ENCODE measurements around the gene MICU1.
"Not testable (repeated sequence)": the region's sequence is repeated elsewhere in the genome, so short reads cannot be mapped to it uniquely, and the experiment has no call there.

Gene MICU1

DNA sequence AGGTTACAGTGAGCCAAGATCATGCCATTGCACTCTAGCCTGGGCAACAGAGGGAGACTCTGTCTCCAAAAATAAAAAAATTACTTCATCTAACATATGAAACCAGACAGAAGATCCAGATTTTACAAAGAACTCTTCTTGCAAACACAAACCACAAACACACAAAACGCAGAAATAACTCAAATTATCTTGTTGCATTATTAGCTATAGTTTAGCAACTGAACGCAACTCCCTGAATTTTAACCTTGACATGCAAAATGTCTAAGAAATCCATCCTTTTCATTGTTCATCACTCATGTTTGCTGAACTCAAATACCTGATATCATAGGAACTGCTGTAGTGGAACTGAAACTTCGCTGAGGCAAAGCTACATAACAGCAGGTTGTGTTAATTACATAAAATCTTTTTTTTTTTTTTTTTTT is 64.1 kb downstream of the MICU1 start:
- DNase-seq (ENCODE audit: low read depth), result no peak

DNA sequence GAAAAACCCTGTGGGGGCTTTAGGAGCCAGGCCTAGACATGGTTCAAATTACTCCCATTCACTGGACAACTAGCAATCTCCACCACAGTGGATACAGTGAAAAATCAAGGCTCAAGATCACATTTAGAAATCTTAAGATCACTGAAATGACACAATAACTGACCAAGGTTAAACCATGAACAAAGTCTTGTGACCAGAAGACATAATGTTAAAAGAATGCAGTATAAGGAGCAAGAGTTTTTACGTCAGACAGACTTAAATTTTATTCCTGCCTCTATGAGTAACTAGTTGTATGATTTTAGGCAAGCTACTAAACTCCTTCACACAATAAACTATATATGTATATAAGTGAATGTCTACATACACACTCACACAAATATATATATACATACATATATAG is 68.5 kb downstream of the MICU1 start:
- peak; percentile 21 for DNase-seq (ENCODE audit: low read depth)

DNA sequence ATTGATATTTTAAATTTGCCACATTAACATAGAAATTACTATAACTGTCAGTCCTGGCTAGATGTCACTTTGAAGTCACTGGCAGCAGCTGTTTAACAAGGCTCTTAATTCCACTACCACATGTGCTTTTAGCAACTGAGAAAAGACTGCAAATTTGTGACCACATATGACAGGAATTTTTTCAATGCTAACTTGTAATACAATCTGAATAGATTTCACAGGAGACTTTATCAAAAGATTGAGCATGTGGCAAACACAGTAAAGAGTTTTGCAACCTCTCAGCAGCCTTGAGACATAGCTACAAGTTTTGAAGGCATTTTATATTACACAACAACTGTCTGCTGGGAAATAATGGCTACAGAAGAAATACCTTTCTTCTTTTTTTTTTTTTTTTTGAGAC is 73.0 kb downstream of the MICU1 start:
- peak; percentile 5 for DNase-seq (ENCODE audit: low read depth)

DNA sequence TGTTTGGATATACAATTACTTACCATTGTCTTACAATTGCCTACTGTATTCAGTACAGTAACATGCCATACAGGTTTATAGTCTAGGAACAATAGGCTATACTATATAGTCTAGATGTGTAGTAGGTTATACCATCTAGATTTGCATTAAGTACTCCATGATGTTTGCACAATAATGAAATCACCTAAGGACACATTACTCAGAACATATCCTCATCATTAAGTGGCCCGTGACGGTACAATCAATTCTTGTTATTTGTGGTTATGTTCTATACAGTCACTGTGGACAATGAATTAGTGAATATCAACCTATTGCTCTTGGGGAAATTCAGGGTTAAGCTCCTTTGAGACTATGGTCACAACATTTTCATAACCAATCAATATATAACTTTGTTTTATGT is 75.6 kb downstream of the MICU1 start:
- no peak for DNase-seq (ENCODE audit: low read depth)

DNA sequence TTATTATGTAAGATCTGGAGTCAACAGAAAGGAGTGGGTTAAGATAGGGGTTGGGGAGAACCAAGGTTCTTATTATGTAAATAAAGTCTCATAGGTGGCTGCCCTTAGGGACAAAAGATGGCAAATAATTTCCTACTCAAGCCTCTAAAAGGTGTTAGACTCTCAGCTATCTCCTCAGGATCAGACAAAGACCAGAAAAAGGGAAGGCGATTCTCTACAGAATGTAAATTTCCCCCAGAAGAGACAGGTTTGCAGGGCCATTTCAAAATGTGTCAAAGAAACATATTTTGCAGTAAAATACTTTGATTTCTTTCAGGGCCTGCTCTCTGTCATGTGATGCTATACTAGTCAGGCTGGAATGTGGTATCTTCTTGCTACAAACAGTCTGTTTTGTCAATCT is 80.3 kb downstream of the MICU1 start:
- no peak for DNase-seq (ENCODE audit: low read depth)

DNA sequence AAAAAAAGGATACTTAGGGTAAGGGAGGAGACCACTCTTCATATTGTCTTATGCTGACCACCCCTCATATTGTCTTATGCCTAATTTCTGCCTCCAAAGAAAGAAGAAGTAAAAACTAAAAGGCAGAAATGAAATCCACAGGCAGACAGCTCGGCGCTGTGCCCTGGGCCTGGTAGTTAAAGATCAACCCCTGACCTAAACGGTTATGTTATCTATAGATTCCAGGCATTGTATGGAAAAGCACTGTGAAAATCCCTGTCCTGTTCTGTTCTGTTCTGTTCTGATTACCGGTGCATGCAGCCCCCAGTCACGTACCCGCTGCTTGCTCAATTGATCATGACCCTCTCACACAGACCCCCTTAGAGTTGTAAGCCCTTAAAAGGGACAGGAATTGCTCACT is 82.0 kb downstream of the MICU1 start:
- DNase-seq (ENCODE audit: low read depth), result not testable (repeated sequence)

DNA sequence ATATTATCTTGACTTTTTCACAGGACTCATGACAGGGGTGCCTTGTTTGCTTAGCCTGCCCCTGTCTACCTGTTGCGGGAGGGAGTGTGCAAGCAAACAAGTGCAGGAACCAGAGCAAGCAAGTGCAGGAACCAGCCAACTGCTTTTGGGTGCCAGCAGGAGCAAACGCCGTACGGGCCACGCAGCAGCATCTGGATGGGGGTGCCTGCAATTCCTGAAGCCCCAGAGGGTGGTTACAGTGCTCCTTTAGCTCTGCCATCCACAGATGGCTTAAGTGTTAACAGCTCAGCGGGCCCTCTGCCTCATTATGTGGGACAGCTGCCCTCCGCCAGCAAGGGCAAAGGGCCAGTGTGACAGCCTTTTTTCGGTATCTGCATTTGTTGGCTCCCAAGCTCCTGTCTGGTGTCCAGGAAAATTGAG is 83.5 kb downstream of the MICU1 start:
- DNase-seq (ENCODE audit: low read depth), result no peak

DNA sequence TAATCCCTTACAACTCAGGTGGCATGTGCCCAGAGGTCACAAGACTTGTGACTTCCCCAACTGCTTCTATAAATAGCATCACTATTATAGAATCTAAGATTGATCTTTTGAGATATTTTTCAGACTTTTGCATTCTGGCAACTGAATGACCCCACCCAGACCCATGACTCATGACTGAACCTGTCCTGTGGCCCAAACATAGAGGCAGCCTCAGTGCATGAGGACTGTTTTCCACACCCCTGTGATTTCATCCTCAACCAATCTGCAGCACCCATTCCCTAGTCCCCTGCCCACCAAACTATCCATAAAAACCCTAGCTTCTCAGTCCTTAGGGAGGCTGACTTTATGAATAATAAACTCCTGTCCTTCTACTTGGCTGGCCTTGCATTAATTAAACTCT is 84.5 kb downstream of the MICU1 start:
- peak; percentile 6 for DNase-seq (ENCODE audit: low read depth)

DNA sequence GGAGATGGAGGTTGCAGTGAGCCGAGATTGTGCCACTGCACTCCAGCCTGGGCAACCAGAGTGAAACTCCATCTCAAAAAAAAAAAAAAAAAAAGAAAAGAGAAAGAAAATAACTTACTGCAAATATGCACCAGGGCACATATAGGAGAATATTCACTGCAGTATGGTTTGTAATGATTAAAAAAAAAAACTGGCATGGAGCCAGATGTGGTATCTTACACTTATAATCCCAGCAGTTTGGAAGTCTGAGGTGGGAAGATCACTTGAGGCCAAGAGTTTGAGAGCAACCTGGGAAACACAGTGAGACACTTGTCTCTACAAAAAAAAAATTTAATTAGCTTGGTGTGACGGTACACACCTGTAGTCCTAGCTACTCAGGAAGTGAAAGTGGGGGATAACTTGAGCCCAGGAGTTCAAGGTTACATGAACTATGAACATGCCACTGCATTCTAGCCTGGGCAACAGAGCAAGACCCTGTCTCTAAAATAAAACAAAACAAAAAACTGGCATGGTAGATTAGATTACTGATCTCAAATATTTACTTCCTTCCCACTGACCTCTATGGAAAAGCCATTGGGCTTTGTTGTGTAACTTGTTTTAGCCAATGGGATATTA is 85.6 kb downstream of the MICU1 start:
- peak; percentile 4 for DNase-seq (ENCODE audit: low read depth)

DNA sequence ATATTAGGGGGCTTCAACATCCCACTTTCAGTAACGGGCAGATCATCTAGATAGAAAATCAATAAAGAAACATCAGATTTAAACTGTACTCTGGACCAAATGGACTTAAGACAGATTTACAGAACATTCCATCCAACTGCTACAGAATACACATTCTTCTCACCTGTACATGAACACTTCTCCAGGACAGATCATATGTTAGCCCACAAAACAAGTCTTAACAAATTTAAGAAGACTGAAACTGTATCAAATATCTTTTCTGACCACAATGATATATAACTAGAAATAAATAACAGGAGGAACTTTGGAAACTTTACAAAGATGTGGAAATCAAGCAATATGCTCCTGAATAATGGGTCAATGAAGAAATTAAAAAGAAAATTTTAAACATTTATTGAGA is 86.7 kb downstream of the MICU1 start:
- DNase-seq (ENCODE audit: low read depth), result no peak

DNA sequence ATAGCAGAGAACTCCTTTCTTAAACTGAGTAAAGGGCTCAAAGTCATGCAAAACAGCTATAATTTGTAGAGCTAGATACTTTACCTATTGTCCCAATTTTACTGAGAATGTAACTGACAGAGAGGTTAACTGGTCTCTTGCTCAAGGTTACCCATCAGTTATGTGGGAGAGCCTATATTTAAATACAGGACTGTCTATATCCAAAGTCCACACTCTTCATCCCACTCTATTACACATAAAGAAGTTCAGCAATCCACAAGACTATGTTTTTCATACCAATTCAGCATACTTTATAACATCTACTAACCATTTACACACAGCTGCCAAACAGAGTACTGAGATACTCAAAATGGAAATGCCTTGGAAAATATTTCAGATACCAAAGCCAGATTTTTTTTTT is 100.2 kb downstream of the MICU1 start:
- no peak for DNase-seq (ENCODE audit: low read depth)

DNA sequence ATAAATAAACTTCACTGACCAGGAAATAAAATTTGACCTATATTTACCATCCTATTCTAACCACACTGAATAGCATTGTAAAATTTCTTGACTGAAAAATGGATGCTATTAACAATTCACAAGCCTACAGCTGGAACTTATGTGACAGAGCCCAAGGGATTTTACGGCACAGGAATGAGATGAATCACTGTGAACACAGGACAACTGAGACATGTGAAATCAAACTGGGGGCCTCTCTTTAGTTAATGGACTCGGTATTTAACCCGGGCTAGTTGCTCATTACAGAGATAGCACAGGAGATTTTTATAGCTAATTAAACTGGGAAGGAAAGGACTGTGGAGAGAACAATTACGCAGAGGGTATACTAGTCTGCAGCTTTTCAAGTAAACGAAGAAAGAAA is 100.6 kb downstream of the MICU1 start:
- peak; percentile 51 for DNase-seq (ENCODE audit: low read depth)

DNA sequence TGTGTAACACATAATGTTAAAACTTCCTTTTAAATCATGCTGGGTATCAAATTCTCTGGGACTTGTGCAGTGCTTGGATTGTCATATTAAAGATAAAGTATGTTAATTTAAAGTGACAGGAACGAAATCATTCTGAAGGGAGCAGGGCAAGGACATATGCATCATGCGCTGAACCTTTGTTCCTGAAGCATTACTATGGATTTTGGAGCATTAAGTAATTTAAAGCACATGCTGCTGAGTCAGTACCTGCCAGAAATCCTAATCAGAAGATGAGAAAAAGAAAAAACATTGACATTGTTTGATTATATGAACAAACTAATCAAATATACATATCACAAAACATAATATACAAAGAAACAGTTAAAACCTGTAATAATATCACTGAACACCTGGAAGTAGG is 101.4 kb downstream of the MICU1 start:
- no peak for DNase-seq (ENCODE audit: low read depth)

DNA sequence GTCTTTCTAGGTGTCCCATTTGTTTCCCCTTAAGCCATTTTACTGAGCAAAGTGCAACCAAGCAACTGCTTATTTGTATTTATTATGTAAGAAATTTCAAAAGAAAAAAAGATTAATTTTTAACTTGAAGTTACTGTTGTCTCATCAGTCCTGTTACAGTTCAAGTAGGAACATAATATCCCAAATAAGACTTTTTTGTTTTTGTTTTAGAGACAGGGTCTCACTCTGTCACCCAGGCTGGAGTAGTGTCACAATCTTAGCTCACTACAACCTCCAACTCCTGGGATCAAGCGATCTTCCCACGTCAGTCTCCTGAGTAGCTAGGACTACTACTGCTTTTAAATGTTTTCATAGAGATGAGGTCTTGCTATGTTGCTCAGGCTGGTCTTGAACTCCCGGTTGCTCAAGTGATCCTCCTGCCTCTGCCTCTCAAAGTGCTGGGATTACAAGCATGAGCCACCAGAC is 101.9 kb downstream of the MICU1 start:
- DNase-seq (ENCODE audit: low read depth), result no peak

DNA sequence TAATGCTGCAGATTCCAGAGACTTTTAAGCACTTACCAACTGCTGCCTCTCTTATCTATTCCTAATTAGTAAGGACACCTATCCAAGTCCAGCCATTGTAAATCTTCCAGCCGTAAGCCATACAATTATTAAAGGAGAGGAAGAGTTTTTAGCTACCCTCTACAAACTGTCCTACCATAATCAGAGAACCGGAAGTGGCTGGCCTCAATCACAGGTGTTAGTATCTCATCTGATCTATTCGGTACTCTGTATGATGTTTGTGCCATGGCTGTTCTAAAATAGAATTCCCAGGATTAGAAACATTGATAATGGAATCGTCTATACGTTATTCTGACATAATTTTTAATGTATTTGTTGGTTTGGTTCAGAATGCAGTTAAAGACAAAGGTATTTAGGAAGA is 102.8 kb downstream of the MICU1 start:
- DNase-seq (ENCODE audit: low read depth), result no peak

DNA sequence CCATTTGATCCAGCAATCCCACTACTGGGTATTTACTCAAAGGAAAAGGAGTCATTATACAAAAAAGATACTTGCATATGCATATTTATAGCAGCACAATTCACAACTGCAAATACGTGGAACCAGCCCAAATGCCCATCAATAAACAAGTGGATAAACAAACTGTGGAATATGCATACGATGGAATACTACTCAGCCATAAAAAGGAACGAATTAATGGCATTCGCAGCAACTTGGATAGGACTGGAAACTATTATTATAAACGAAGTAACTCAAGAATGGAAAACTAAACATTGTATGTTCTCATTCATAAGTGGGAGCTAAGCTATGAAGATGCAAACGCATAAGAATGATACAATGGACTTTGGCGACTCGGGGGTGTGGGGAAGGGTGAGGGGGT is 108.6 kb downstream of the MICU1 start:
- DNase-seq (ENCODE audit: low read depth), result no peak

DNA sequence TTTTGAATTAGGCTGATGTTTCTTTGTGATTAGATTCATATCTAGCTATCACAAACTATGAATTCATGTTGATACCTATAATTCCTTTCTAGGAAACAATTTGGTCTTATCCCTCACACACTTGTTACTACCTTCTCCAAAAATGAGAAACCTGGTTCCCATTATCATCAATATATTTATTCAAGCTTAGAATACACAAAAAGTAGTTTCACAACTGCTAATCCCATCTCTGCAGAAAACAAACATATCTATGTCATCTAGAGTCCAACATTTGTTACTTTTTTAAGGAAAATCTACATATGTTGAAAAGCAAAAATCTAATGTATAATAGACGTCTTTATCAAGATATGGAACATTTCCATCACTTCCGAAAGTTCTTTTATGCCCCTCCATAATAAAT is 110.4 kb downstream of the MICU1 start:
- DNase-seq (ENCODE audit: low read depth), result no peak

DNA sequence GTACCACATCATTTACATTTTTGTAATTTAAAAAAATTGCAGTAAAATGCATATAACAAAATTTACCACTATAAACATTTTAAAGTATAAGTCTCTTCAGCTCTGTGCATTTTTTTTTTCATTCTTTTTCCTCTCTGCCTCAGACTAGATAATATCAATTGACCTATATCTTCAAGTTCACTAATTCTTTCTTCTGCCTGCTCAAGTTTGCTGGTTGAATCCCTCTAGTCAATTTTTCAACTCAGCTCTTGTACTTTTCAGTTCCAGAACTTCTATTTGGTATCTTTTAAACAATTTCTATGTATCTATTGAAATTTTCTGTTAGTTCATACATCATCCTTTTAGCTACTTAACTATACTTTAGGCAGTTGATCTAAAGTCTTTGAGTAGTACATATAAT is 112.0 kb downstream of the MICU1 start:
- DNase-seq (ENCODE audit: low read depth), result no peak

DNA sequence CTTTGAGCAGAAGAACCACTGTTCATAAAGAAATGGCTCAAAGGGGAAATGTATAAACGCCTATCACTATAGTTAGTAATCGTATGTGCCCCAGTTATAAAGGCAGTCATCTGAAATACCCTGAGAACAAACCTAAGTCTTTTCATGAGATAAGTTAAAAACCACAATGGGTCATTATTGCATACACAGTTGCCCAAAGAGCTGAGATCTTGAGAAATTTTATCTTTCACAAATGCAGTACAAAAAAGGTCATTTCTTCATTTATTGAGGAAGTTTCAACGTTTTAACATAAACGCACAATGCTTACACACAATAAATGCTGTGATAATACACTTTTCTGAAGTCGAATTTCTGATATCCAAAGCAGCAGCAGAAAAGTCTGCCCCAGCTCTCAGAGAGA is 114.4 kb downstream of the MICU1 start:
- no peak for DNase-seq (ENCODE audit: low read depth)

DNA sequence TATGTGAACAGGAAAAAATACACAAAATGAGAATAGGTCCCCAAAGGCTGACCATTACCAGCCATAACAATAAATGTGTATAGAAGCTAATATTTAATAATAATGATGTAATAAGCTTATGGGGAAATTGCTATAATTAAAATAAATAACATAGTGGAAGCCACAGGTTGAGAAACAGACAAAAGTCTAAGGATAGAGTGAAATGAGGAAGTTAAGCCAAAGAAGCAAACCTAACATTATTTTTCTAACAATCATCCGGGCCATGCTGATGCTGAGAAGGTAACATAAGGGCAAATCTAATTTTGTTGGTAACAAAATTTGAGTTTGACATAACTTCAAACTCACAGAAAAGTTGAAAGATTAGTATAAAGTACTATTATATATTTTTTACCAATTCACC is 115.9 kb downstream of the MICU1 start:
- DNase-seq (ENCODE audit: low read depth), result no peak

DNA sequence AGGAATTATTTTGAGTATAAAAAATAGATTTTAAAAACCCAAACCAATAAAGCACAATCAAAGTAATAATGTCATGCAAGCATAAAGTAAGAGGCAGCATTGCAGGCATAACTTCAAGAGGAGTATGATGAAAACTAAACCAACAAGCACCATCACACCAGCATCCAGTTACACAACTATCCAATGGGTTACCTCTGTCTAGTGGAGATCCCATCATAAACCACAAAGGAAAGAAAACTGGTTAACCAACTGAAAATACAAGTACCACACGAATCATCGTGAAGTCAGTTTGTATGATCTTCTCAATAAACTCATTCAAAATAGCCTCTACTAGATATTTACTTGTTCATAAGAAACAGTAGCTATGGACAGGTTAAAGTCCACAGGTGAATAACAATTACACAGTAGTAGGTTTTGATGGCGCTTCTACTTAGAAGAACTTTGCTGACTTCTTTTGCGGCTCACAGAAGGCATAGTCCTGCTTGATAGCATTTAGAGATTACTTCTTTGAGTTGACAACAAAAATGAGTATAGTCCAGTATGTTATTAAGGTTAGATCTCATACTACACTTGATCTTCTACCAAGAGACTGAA is 116.6 kb downstream of the MICU1 start:
- DNase-seq (ENCODE audit: low read depth), result no peak

DNA sequence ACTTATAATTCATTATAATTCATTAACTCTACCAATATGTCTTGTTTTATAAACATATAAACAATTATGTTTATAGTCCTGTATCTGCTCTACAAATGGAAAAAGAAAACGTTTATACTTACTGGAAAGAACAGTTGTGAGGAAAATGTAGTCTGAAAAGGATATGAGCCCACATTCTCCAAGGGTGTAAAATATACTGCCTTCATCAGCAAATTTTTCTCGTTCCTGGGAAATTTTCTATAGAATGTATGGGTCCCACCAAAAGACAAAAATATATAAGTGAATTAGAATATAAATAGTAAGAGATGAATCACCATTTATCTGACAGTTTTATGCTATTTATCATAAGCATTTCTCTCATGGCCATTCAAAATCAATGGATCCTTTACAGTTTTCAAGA is 117.8 kb downstream of the MICU1 start:
- DNase-seq (ENCODE audit: low read depth), result no peak

DNA sequence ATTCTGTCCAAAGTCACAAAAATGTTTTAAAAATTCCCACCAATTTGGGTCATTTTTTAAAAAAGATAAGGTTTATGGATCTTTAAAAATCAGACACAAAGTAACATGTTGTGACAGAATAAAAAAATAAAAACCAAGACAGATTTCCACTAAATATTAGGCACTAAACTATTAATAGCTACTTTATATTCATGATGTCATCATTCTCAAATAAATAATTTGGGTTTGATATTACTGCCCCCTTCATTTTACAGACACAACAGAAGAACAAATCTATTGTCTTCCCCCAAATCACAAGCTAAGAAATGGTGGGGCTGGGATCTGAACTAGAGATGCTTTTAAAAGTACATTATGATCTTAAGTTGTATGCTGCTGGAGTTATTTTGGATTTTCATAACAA is 119.4 kb downstream of the MICU1 start:
- no peak for DNase-seq (ENCODE audit: low read depth)

DNA sequence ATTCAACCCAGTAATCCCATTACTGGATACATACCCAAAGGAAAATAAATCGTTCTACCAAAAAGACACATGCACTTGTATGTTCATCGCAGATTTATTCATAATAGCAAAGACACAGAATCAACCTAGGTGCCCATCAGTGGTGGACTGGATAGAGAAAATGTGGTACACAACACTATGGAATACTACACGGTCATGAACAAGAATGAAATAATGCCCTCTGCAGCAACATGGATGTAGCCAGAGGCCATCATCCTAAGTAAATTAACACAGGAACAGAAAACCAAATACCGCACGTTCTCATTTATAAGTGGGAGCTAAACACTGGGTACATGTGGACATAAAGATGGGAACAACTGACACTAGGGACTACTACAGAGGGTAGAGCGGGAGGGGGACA is 120.4 kb downstream of the MICU1 start:
- no peak for DNase-seq (ENCODE audit: low read depth)
